GM10847 (cell line): ENCODE results near the gene HELB.

Experiments used
- POLR2A ChIP-seq: IDR thresholded peaks from 2 replicates; pipeline ENCODE4 v1.6.1; 2011; ENCODE audit not compliant: insufficient read length; ENCODE audit errors: extremely low read depth

HELB gene

DNA sequence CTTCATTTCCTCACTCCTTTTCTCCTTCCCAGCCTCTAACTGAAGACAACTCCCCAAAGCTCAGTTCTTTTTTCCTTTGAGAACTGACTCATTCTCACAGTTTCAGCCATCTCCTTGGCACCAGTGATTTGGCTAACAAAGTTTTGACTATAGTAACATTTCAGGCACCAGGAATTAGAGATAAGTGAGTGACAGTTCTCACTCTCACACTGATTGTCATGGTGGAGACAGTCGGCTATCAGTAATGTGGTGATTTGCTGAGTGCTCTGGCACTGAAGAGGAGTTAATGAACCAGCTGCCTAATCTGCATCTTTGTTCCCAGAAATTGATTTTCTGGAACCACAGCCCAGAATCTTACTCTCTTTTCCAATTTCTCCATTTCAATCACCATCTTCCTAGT, 29.5 kb downstream of the HELB start:
- no peak for TF ChIP-seq POLR2A

DNA sequence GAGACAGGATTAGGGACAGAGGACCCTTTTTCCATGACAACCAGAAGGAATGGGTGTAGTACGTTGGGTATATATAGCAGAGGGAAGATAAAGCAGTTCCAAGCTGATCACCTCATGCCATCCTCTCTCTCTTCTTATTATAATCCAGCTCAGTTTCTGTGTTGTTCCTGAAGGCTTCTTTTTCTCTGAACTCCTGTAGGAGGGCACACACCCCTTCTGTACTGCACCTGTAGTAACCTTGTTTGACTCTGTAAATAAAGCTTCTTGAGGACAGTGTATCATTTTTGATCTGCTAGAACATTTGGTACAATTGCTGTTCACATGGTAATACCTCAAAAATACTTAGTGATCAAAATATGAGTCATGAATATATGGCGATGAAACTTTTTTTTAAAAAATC, 33.5 kb downstream of the HELB start:
- TF ChIP-seq POLR2A: no peak

DNA sequence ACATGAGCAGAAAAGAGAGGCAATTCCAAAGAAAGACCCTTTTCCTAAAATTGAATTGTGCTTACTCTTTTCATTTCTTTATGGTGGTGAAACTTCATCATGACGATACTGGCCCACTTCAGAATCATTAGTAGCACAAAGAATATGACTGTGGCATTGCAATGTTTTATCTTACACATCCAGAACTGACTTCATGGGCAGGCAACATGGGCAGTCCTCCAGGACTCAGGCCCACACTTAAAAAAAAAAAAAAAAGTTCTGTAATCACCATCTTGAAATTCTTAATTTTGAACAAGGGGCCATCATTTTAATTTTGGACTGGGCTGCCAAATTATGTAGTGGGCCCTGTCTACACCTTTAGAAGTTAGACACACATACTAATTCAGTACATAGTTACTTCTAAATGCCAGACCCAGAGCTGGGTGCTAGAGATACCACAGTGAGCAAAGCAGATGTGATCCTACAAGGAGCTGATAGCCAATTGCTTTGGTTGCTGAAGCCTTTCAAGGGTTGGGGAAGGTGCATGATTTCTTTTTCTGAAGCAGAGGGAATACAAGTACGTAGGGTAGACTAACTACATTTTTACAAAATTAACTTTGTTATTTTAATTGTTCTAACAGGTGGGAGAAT, 35.2 kb downstream of the HELB start:
- no peak for TF ChIP-seq POLR2A

DNA sequence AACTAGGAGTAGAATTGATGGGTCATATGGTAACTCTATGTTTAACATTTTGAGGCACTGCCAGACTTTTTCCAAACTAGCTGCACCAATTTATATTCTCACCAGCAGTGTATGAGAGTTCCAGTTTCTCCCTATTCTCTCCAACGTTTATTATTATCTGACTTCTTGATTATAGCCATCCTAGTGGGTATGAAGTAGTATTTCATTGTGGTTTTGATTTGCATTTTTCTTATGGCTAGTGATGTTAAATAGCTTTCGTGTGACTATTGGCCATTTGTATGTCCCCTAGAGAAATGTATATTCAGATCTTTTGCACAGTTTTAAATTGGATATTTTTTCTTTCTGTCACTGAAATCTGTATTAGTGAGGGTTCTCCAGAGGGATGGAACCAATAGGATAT, 37.8 kb downstream of the HELB start:
- no peak for TF ChIP-seq POLR2A

DNA sequence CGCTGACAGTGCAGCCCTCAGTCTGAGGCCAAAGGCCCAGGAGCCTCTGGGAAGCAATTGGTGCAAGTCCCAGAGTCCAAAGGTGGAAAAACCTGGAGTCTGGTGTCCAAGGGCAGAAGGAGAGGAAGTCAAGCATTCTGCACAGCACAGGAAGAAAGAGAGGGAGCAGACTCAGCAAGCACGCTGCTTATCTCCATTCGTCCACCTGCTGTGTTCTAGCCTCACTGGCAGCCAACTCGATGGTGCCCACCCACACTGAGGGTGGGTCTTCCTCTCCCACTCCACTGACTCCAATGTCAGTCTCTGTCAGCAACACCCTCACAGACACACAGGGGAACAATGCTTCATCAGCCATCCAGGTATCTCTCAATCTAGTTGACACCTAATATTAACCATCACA, 38.8 kb downstream of the HELB start:
- no peak for TF ChIP-seq POLR2A

DNA sequence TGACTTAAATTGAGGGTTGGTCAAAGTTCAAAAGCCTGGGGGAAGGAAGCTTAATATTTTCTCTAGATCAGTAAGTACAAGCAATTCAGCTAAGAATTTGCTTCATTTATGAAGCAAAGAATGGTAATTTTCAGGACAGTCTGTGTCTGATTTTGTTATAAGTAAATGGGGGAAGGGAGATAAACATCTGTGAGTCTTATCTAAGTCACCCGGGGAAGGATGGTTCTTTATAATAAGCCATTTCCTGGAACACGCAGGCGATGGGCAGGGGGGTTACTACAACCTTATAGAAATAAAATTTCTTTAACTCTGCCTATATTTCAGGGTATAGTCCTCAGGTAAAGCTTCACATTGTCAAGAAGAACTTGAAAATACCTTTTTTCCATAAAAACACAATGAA, 42.9 kb downstream of the HELB start:
- TF ChIP-seq POLR2A: no peak

DNA sequence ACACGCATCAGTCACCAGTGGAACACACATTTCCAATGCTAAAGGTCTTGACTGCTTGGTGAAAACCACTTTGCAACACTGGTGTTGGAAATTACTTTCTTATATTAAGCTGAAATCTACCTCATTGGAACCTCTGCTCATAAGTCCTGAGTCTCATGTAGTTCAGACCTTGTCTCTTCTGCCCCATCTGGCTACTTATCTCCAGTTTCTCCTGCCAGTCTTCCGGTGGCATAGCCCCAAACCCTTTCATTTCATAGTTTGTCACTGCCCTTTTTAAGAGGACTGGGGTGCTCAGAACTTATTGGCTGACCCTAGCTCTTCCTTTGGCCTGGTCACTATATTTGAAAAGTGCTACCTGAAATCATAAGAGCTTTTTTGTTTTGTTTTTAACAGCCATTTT, 43.7 kb downstream of the HELB start:
- no peak for TF ChIP-seq POLR2A

DNA sequence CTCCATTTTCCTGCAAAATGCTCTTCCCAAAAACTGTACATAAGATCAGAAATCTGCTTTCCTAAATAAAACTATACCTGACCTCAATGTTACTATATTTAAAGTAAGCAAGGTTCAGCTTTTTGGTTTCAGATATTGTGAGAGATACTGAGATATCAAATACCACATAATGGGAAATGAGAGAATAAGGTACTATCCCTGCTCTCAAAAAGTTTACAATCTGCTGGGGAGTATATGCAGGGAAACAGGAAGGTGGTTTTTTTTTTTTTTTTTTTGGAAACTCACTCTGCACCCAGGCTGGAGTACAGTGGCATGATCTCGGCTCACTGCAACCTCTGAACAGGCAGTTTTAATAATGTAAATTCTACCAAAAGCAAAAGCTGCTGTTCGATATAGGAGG, 49.0 kb downstream of the HELB start:
- no peak for TF ChIP-seq POLR2A

DNA sequence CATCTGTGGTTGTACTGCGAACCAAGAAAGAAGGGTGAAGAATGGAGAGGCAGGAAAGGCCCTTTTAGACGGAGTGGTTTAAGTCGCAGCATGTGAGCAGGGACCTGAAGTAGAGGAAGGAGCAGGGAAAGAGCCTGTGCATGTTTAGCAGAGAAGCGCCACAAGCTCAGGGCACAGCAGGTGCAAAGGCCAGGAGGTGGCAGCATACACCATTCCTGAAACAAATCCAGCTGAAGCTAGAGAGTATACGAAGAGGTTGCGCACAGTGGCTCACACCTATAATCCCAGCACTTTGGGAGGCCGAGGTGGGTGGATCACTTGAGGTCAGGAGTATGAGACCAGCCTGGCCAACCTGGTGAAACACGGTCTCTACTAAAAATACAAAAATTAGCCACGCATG, 49.9 kb downstream of the HELB start:
- TF ChIP-seq POLR2A: no peak

DNA sequence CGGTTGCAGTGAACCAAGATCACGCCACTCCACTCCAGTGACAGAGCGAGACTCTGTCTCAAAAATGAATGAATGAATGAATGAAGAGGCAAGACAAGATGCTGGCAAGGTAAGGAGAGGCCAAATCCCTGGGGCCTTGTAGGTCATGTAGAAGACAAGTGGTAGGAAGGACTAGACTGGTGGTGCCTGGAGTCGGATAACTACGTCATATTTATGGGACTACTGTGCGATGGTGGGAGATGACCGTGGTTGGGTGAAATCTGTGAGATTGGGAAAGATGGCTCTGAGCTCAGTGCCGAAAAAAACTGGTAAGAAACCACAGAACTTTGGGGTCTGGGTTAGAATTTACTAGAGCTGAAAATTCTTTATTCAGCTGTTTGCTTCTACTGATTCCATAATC, 50.6 kb downstream of the HELB start:
- no peak for TF ChIP-seq POLR2A

DNA sequence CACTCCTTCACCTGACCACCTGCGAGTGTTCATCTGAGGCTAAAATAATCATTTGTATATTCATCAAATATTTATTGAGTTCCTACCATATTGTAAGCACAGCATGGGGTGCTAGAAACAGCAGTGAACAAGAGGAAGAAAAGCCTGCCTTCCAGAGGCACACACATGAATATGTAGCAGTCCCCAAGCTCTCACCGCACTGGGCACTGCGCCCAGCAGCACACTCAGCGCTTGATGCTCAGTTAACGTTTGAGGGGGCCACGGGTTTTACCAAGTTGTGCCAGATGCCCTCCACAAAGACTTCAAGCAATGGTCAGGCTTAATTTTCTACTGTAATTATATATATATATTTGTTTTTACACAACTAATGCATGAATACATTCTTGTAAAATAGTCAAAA, 52.0 kb downstream of the HELB start:
- no peak for TF ChIP-seq POLR2A

DNA sequence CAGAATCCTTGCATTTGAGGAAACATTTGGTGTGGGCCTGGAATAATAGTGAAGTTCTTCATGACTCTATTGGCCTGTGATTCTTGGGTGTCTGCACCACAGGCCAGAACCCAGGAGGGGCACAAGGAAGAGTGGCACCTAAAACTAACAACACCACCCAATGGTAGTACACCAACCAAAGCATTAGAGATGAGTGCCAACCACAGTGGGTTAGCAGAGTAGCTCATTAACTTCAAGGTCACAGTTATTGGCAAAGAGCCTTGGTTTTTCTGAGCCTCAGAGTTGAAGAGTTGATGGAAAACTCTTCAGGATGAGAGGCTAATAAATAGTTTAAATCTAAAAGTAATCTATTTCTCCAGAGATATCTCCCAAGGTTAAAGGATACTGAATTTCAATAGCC, 57.0 kb downstream of the HELB start:
- TF ChIP-seq POLR2A: no peak

DNA sequence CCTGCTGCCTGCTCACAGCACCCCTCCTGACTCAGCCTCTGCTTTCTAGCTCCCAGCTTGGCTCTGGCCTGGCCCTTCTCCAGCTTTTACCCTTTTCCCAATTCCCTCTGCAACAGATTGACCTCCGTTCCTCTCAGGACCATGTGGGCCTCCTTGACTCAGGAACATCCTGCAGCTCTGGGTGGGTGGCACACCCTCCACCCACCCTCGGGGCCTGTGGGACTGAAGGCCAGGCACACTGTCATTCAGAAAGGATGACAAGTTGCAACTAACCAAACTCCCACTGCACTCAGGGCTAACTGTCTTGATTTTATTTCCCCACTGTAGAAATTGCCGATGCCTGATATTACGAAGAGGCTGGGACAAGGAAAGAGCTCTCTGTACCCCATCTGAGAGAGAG, 59.4 kb downstream of the HELB start:
- no peak for TF ChIP-seq POLR2A

DNA sequence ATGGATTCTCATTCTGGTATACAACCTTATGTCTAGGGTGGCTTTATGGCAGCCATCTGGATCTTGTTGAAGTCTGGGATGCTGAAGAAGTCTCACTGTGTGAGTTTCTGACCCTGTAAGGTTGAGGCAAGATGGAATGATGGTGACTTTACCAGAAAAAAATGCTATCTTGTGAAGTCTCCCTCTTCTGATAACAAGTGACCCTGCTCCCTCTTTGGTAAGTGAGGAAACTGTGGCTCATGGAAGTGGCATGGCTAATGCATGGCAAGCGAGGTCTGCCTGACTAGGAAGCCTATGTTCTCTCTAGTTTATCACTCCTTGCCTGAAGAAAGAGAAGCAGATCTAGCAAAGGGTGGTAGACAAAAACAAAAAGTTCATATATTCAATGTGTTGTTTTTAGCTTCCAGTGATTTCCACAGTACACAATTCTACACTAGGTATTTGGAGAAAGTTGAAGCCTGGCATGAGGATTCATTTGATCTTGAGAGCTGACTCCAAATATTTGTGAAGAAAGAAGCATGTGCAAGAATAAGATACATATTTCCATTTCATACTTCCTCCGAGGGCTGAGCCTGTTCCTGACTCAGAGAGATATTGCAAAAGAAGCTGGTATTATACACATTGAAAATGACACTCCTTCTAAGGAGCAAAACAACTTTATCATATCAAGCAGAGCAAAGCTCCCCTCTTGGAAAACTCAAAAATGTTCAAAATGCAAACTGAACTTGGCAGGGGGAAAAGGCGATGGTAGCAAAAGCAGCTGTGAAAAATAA, 63.6 kb downstream of the HELB start:
- TF ChIP-seq POLR2A: no peak

DNA sequence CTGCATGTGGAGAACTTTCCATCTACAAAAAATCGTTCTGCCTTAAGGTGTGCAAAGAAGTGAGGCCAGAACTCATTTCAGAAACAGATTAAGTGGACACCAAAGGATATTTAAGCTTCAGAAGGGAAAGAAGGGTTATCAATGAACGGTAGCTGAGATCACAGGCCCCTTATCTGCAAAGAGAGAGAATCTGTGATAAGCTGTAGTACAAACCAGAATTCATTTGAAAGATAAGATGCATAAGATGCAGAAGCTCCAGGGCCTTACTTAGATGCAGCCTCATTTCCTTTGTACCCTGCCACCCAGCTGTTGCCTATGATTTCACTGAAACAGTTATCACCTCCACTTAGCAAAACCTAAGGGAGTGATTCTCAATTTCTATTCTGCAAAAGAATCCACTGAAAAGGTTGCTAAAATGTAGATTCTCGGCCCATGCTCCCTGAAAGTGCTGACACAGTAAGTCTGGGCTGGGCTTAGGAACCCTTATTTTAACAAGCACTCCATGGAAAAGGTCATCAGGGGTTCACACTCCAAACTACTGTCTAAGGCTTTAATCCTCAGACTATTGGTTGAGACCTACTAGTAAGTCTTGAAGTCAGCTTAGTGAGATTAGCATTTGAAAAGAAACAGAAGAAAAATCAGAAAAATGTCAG, 64.8 kb downstream of the HELB start:
- TF ChIP-seq POLR2A: no peak

DNA sequence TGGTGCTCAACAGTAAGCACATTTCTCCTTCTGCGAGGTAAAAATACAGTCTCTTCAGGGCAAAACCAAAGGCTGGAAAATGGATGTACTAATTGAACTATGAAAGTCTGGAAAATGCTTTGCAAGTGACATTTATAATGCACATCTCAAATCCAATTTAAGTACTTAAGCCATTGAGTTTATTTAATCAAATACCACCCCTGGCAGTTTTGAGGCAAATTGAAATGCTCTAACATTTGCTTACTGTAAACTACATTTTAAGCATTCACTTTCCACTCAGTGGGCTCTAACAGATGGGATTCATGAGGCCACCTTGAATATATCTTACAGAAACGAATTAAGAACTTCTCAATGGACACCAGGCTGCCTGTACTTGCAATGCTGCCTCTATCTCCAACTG, 69.7 kb downstream of the HELB start:
- TF ChIP-seq POLR2A: no peak
